Spinal cord (tissue), 10 donors: ENCODE results near the gene ESYT2. TPM values are rescaled to one million over a fixed set of nuclear protein-coding genes. Genes with fewer than 3 reads are reported as not detected.

Experiments used
- DNase-seq, 6 donors: peaks; one replicate each; pipeline versions ENCODE4 v3.0.0 to v3.0.0-alpha.2; 2013 to 2015; ENCODE audit warnings: low spot score in 6 of 6, low read depth in 4 of 6
- H3K27ac ChIP-seq: one replicate; pipeline ENCODE4 v1.5.1; 2013; ENCODE audit warnings: low read depth, low read length, control low read depth
- H3K27me3 ChIP-seq: one replicate; pipeline ENCODE4 v1.6.1; 2013; ENCODE audit warnings: low read length; ENCODE audit not compliant: control insufficient read depth, insufficient read depth
- H3K36me3 ChIP-seq: one replicate; pipeline ENCODE4 v1.6.1; 2013; ENCODE audit warnings: low read length; ENCODE audit not compliant: control insufficient read depth, insufficient read depth
- H3K4me1 ChIP-seq: one replicate; pipeline ENCODE4 v1.6.1; 2013; ENCODE audit warnings: low read length; ENCODE audit not compliant: control insufficient read depth, insufficient read depth
- H3K4me3 ChIP-seq: one replicate; pipeline ENCODE4 v1.5.1; 2013; ENCODE audit warnings: low read depth, low read length, control low read depth
- H3K9me3 ChIP-seq: one replicate; pipeline ENCODE4 v1.6.1; 2013; ENCODE audit warnings: low read length; ENCODE audit not compliant: control insufficient read depth, insufficient read depth
- WGBS: methylation state at CpG from one replicate; pipeline ENCODE4 v1.1.5; 2013; ENCODE audit warnings: missing lambda C conversion rate; ENCODE audit not compliant: insufficient coverage; 5-methylcytosine and 5-hydroxymethylcytosine counted together
- polyA plus RNA-seq, 2 donors: library from polyadenylated mRNA; unstranded; fragments of 120-200 nt; gene quantifications; one replicate each; pipeline ENCODE4 v1.2.1, GENCODE V29; 2013; ENCODE audit not compliant: insufficient read length in 2 of 2
- total RNA-seq, 2 donors: library from RNA; depleted of rRNA in 1 of 2; stranded (reverse); fragments of 120-200 nt in 1 of 2; fragments of >200 nt in 1 of 2; gene quantifications; one replicate each; pipeline versions ENCODE4 v1.2.3 to v1.2.4, GENCODE V29; 2013 to 2014
- donor health status: healthy.

ESYT2 gene
- total and polyA plus RNA-seq, 4 donors = 28.0 to 73.9 (median 51.9) TPM

- 71% methylated on average over 8 of the region's 13 CpGs for WGBS
- no peak for DNase-seq
- no peaks in the 10 kb centered on the region for H3K9me3 ChIP-seq
- peak overlapping the region; percentile 61 for H3K4me3 ChIP-seq
- peak overlapping the region; percentile 82 for H3K27ac ChIP-seq
- no peaks in the 10 kb centered on the region for H3K27me3 ChIP-seq
- H3K36me3 ChIP-seq = no peaks in the 10 kb centered on the region
- peaks cover 6% of the 10 kb centered on the region for H3K4me1 ChIP-seq
These were observed 1.7 kb downstream of the ESYT2 start for GRCh38 chr7:158827411-158828132.

- Histone ChIP-seq H3K4me1 (peaks cover 11% of the 10 kb centered on the region), H3K9me3 (no peaks in the 10 kb centered on the region), H3K27me3 (no peaks in the 10 kb centered on the region), H3K27ac (no peak overlapping the region), H3K36me3 (no peaks in the 10 kb centered on the region), H3K4me3 (no peak overlapping the region)
- WGBS = no CpG with 5 or more reads among the region's 8 CpGs
- DNase-seq = no peak
These were observed 3.5 kb downstream of the ESYT2 start for GRCh38 chr7:158825628-158826289.

- no peak for DNase-seq
- Histone ChIP-seq H3K36me3 (no peaks in the 10 kb centered on the region), H3K4me1 (peaks cover 6% of the 10 kb centered on the region), H3K27ac (no peak overlapping the region), H3K27me3 (no peaks in the 10 kb centered on the region), H3K4me3 (no peak overlapping the region), H3K9me3 (no peaks in the 10 kb centered on the region)
- 100% methylated on average over 1 of the region's 4 CpGs for WGBS
These were observed 5.3 kb downstream of the ESYT2 start for GRCh38 chr7:158824028-158824427.

GRCh38 chr7:158821171-158822031 is 7.9 kb downstream of the ESYT2 start:
- Histone ChIP-seq H3K9me3 (no peaks in the 10 kb centered on the region), H3K36me3 (no peaks in the 10 kb centered on the region), H3K4me3 (no peak overlapping the region), H3K27ac (peak overlapping the region; percentile 20), H3K27me3 (no peaks in the 10 kb centered on the region), H3K4me1 (peaks cover 13% of the 10 kb centered on the region)
- DNase-seq = peak in 1 of 6 donors; percentile 25
- WGBS = 80% methylated on average over 10 of the region's 14 CpGs

- Histone ChIP-seq H3K36me3 (no peaks in the 10 kb centered on the region), H3K4me3 (no peak overlapping the region), H3K27me3 (no peaks in the 10 kb centered on the region), H3K27ac (no peak overlapping the region), H3K4me1 (peaks cover 17% of the 10 kb centered on the region), H3K9me3 (no peaks in the 10 kb centered on the region)
- DNase-seq = no peak
- WGBS = 100% methylated on average over 1 of the region's 3 CpGs
These were observed 8.7 kb downstream of the ESYT2 start for GRCh38 chr7:158820656-158821055.

- Histone ChIP-seq H3K27ac (no peak overlapping the region), H3K27me3 (no peaks in the 10 kb centered on the region), H3K9me3 (no peaks in the 10 kb centered on the region), H3K4me1 (peaks cover 22% of the 10 kb centered on the region), H3K36me3 (no peaks in the 10 kb centered on the region), H3K4me3 (no peak overlapping the region)
- DNase-seq = no peak
- WGBS = no CpG with 5 or more reads among the region's 7 CpGs
These were observed 9.6 kb downstream of the ESYT2 start for GRCh38 chr7:158819571-158820203.

- H3K4me1 ChIP-seq = peaks cover 23% of the 10 kb centered on the region
These were observed 10.7 kb downstream of the ESYT2 start for GRCh38 chr7:158818325-158819213.

GRCh38 chr7:158816995-158817394 is 12.3 kb downstream of the ESYT2 start:
- no peak for DNase-seq
- whole genome bisulfite sequencing = 67% methylated on average over 2 of the region's 2 CpGs
- Histone ChIP-seq H3K27ac (no peak overlapping the region), H3K9me3 (no peaks in the 10 kb centered on the region), H3K36me3 (no peaks in the 10 kb centered on the region), H3K4me3 (no peak overlapping the region), H3K27me3 (no peaks in the 10 kb centered on the region), H3K4me1 (peaks cover 23% of the 10 kb centered on the region)

More at GRCh38 chr7:158818325-158819213, 10.7 kb downstream of the ESYT2 start:
- no peak overlapping the region for H3K4me3 ChIP-seq
- WGBS = 49% methylated on average over 10 of the region's 15 CpGs
- H3K27me3 ChIP-seq = no peaks in the 10 kb centered on the region
- peak in 2 of 6 donors; percentile 23 to 50 for DNase-seq
- H3K36me3 ChIP-seq = no peaks in the 10 kb centered on the region
- peak overlapping the region; percentile 84 for H3K27ac ChIP-seq
- H3K9me3 ChIP-seq = no peaks in the 10 kb centered on the region
